IMR-90 (cell line): Measurements from ENCODE around the gene PITRM1.

Source experiments
- CTCF ChIP-seq: conservative IDR thresholded peaks from 2 replicates; pipeline ENCODE4 v1.5.1; 2012; ENCODE audit warnings: mild to moderate bottlenecking, low read depth, low read length, improper control_type of control experiment
- RAD21 ChIP-seq: IDR thresholded peaks from 2 replicates; pipeline ENCODE4 v1.6.1; 2012; ENCODE audit warnings: low read length, improper control_type of control experiment

DNA sequence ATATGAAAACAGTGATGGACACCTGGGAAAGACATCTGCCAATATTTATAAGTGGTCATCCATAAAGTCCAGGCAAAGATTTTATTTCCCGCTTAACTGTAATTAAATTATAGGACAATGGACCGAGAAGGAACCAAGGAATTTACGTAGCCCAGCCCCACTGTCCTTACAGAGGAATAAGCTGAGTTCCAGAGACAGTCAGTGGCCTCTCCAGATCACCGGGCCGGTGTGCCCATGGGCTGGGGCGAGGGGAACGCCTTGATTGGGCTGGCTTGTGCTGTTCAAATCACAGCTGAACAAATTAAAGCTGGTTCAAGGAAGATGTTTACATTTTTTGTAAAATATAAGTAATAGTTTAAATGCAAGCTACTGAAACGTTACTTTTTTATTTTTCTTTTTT lies 64.5 kb downstream of the PITRM1 start:
- no peak for TF ChIP-seq CTCF
- no peak for TF ChIP-seq RAD21
